Measurements from ENCODE around the gene VCL.

DNA sequence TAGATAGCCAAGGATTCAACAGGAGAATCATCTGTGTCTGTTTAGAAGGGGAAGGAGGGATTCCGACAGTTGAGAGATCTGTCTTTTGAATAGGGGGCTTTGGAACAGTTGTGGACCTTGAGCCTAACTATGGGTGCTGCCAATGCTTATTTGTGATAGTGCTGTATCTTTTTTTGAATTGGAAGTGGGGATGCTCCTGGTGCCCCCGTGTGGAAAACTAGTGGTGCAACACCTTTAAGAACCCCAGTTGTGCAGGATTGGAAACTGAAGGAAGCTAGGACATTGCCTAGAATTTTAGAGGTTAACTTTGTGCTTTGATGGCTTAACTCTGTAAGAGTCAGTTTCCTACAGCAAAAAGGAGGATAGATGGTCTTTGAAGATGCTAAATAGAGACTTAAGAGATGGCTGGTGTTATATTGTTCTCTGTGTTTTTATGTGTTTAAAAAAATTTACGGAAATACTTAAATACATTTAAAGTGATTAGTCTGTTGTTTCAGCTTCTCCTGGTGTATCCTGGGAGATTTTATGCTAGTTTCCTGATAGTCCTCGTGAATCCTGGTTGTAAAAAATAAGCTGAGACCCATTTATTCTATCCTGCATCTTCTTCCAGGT lies 83.4 kb downstream of the VCL start:
- TF ChIP-seq, protein P1, sequence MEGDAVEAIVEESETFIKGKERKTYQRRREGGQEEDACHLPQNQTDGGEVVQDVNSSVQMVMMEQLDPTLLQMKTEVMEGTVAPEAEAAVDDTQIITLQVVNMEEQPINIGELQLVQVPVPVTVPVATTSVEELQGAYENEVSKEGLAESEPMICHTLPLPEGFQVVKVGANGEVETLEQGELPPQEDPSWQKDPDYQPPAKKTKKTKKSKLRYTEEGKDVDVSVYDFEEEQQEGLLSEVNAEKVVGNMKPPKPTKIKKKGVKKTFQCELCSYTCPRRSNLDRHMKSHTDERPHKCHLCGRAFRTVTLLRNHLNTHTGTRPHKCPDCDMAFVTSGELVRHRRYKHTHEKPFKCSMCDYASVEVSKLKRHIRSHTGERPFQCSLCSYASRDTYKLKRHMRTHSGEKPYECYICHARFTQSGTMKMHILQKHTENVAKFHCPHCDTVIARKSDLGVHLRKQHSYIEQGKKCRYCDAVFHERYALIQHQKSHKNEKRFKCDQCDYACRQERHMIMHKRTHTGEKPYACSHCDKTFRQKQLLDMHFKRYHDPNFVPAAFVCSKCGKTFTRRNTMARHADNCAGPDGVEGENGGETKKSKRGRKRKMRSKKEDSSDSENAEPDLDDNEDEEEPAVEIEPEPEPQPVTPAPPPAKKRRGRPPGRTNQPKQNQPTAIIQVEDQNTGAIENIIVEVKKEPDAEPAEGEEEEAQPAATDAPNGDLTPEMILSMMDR (conservative IDR thresholded peaks at IDR 0.05 in 1 of 2, IDR thresholded peaks at IDR 0.05 in 1 of 2; ENCODE audit: extremely low read depth in 1 of 2, insufficient read depth in 1 of 2, low read depth in 1 of 2, low read length in 2 of 2): peak; percentile 75 to 79
- no peak for TF ChIP-seq EZH2 (IDR thresholded peaks at IDR 0.05; ENCODE audit: borderline replicate concordance, low read length)
